IMR-90 (cell line): Measurements from ENCODE around the gene PCDHGC4. TPM values are rescaled to one million over a fixed set of nuclear protein-coding genes. Genes with fewer than 3 reads are reported as not detected.

Source experiments
- polyA plus RNA-seq, 3 experiments: library from polyadenylated mRNA; depleted of rRNA; stranded (reverse); fragments of >200 nt; gene quantifications; 2 replicates each; pipeline ENCODE4 v1.2.3, GENCODE V29; 2012; ENCODE audit warnings: low replicate concordance in 1 of 3
- total RNA-seq: library from RNA; depleted of rRNA; stranded (reverse); fragments of >200 nt; gene quantifications from 2 replicates; pipeline ENCODE4 v1.2.3, GENCODE V29; 2012
- TF ChIP-seq, protein P1 (sequence below): fragments of 150-350 bp; IDR thresholded peaks from 2 replicates; pipeline ENCODE4 v1.6.1; 2017; ENCODE audit warnings: mild to moderate bottlenecking, antibody characterized with exemption, low read length, low read depth

Gene PCDHGC4
- total and polyA plus RNA-seq, 2 of the 4 experiments (the other 2 are of a cell fraction): 0.65 to 1.6 TPM

GRCh38 chr5:141523991-141524390 lies 39.2 kb downstream of the PCDHGC4 start (continued):
- TF ChIP-seq, protein P1, sequence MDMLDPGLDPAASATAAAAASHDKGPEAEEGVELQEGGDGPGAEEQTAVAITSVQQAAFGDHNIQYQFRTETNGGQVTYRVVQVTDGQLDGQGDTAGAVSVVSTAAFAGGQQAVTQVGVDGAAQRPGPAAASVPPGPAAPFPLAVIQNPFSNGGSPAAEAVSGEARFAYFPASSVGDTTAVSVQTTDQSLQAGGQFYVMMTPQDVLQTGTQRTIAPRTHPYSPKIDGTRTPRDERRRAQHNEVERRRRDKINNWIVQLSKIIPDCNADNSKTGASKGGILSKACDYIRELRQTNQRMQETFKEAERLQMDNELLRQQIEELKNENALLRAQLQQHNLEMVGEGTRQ: no peak
